Erythroblast (primary cell): ENCODE measurements around the gene SESN1.

Source experiments
- GATA1 ChIP-seq: IDR thresholded peaks from 2 replicates; pipeline ENCODE4 v1.6.1; 2011; ENCODE audit warnings: low read depth, mild to moderate bottlenecking, control low read depth, low read length, moderate library complexity
- POLR2A ChIP-seq: IDR thresholded peaks from 2 replicates; pipeline ENCODE4 v1.6.1; 2011; ENCODE audit warnings: mild to moderate bottlenecking, low read length

- no peak for TF ChIP-seq POLR2A
- TF ChIP-seq GATA1, result no peak
These were observed 147.4 kb downstream of the SESN1 start for GRCh38 chr6:108947114-108947854.
